Measurements from ENCODE around the gene SHH.

The SHH gene

DNA sequence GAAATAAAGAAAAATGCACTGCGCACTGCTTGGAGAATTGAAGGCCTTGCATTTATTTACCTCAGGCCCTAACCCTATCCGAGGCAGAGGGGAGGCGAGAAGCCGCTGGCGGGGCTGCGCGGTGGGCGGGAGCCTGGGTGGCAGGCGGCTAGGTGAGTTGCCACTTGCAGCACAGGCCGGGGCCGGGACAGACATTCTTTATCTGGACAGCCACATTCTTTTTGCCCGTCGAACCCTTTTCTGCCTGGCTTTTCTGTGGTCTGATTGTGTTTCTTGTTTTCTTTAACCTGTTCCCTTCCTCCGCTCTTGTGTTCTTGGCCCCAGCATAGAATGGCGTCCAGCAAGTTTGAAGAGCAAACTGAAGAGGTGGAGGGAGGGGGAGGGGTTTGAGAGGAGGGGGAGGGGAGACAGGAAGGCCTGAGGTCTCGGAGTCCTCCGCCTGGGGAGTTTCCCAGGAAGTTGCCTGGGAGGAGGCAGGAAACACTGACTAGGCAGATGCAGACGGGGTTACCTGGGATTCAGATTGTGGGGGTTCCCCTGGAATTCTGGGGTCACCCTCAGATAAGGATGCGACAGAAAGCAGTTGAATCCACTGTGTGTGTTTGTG is 5.1 kb downstream of the SHH start:
- DNase-seq (ENCODE audit: low read depth in 2 of 3, low spot score in 2 of 3), result no peak

DNA sequence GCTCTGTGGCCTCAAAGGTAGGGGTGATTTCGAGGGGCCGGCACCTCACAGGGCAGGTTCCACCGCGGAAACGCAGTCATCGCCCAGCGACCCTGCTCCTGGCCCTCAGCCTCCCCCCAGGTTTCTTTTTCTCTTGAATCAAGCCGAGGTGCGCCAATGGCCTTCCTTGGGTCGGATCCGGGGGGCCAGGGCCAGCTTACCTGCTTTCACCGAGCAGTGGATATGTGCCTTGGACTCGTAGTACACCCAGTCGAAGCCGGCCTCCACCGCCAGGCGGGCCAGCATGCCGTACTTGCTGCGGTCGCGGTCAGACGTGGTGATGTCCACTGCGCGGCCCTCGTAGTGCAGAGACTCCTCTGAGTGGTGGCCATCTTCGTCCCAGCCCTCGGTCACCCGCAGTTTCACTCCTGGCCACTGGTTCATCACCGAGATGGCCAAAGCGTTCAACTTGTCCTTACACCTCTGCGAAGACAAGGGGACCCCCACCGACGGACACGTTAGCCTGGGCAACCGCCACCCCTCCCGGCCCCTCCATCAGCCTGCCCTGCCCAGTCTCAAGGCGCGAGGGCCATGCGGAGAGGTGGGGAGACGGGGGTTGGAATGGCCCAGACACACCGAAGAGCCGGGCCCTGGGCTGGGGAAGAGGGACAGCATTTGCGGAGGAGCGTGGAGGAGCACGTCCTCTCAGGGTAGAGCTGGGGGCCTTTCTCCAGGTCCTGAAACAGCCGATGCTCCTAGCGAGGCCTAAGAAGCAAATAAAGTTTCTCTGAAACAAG is 6.0 kb downstream of the SHH start:
- DNase-seq (ENCODE audit: low read depth in 2 of 3, low spot score in 2 of 3), result no peak

- no peak for DNase-seq (ENCODE audit: low read depth in 2 of 3, low spot score in 2 of 3)
Measured at GRCh38 chr7:155805826-155806095, 6.5 kb downstream of the SHH start.

DNA sequence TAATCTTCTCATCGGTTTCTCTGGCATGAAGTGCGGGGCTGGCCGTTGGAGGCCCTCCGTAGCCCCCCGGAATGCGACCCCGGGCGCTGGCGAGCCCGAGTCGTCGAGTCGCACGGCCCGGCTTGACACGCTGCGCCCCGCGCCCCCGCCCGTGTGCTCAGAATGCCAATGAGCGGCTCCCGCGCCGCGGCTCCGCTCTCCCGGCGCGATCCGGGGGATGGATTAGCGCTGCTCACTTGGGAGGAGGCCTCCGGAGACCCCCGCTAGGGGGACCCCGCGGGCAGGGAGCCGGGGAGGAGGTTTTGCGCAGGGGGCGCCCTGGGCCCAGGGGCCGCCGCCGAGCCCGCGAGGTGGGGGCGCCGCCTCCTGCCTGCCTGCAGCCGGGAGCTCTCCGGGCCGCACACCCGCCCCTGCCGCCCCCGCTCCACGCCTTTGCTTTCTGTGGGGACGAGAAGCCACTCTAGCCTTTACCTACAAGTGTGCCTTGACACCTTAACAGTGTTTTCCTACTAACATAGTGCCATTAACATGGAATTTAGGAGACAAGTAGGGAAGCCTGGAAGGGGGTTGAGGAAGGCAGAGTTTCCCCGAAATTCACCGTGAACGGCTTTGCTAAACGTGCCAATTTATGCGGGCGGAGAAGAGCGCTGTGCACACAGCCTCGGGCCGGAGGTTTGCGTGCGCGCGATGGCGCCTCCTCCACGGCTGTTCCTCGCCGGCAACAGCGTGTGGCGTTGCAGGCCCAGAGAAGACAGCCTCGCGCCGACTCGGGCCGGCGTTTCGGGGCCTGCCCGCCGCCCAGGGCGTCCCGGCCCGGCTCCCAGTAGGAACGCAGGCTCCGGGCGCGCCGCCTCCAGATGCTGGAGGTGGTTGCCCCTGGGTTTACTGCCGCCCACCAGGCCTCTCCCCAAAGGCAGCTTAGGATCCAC is 7.1 kb downstream of the SHH start:
- DNase-seq (ENCODE audit: low read depth in 2 of 3, low spot score in 2 of 3), result peak; percentile 24 to 51 (median 44)

DNA sequence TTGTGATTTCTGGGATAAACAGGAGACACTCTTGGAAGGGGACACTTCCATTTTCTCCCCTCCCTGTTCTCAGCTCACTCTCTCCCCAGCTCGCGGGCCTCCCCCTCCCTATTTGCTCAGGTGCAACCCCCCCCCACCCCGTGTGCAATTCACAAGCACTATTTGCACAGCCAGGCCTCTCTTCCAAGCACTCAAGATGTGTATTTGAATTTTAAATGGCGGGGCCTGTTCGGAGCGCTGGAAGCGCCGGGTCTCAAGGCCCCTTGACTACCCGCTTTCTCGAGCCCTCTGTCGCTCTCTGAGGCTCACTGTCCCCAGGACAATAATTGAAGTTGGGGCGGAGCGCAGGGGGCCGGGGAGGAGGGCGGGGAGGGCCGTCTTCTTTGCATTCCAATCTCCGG is 7.8 kb downstream of the SHH start:
- DNase-seq (ENCODE audit: low read depth in 2 of 3, low spot score in 2 of 3), result no peak

DNA sequence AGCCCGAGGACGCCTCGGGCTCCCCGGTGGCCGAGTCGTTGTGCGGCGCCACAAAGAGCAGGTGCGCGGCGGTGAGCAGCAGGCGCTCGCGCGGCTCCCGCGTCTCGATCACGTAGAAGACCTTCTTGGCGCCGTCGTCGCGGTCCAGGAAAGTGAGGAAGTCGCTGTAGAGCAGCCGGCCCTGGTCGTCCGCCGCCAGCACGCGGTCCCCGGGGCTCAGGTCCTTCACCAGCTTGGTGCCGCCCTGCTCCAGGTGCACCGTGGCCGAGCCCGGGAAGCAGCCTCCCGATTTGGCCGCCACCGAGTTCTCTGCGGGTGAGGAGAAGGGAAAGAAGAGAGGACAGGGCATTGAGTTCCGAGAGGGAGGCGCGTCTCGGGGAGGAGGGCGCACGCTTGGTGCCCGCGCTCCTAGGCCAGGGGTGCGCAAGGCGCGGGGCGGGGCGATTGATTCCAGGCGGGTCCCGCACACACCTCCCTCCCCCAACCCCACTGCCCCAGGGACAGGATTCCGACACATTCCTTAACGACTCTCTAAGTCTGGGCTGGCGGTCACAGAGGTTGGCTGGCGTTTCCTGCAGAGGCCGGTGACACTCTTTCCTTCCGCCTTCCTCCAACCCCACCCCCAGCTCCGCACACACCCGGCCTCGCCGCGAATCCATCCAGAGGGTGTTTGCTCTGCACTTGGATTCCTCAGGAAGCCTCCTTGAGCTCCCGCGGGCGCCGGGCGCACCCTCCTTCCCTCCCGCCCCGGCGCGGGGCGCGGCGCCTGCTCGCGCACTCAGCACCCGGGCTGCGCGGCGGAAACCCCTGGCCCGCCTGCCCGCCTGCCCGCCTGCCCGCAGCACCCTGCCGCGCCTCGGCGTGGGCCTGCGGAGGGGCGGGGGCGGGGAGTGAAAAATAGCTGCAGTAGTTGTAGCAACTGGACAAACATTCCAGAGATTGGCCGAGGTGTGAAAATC is 8.6 kb downstream of the SHH start:
- DNase-seq (ENCODE audit: low read depth in 2 of 3, low spot score in 2 of 3), result no peak

- no peak for DNase-seq (ENCODE audit: low read depth in 2 of 3, low spot score in 2 of 3)
Measured at GRCh38 chr7:155802906-155803417, 9.3 kb downstream of the SHH start.

DNA sequence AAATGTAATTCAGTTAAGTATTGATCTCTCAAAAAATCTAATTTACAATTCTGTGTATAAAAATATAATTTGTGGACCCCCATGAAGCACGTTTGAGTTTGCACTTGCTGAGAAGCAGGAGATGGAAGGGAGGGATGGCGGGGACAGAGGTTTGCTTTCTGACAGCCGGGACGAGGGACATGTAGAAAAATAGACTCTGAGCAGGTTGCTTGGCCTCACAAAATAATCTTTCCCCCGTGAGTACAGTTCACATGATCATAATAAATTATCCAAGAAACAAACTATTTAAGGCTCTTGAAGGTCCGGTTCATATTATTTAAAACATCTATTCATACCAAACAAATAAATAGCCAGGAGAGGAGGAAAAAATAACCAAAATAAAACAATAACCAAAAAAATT is 10.0 kb downstream of the SHH start:
- DNase-seq (ENCODE audit: low read depth in 2 of 3, low spot score in 2 of 3), result no peak

DNA sequence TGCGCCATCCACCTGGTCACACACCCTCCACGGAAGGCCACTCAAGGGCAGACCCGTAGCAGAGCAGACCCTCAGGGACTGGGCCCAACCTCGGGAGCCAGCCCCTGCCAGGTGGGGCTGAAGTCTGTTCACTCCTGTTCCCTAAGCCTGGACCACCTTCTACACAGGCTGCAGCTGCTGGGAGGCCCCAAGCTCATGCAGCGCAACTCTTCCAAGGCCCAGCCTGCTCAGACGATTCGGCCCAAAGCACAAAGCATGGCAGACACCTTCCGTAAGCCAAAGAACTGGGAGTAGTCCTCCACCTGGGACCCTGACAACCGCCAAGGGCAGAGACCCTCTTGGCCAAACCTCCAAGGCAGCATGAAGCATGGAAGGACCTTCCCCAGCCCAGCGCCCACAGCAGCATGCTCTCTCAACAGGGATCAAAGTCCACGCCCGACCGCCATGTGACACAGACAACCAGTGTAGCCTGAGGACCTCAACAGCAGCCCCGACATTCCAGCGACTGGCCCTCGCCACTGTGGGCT is 11.5 kb downstream of the SHH start:
- no peak for DNase-seq (ENCODE audit: low read depth in 2 of 3, low spot score in 2 of 3)

DNA sequence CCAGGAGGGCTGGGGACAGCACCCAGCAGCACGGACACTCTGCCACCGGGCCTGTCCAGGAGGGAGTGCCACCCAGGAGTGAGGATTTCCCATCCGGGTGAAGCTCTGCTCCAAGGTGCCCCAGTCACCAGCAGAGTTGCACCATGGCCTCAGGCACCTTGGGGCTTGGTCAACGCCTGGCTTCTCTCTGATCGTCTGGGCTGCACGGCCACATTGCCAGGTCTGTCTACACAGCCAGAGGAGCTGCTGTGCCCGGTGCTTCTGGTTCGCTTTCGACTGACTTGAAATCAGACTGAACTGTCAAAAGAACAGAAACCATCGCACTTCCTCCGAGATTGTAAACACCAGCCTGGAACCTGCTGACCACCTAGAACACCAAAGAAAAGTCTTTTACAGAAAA is 12.0 kb downstream of the SHH start:
- no peak for DNase-seq (ENCODE audit: low read depth in 2 of 3, low spot score in 2 of 3)

- no peak for DNase-seq (ENCODE audit: low read depth in 2 of 3, low spot score in 2 of 3)
Measured at GRCh38 chr7:155799514-155799913, 12.7 kb downstream of the SHH start.

DNA sequence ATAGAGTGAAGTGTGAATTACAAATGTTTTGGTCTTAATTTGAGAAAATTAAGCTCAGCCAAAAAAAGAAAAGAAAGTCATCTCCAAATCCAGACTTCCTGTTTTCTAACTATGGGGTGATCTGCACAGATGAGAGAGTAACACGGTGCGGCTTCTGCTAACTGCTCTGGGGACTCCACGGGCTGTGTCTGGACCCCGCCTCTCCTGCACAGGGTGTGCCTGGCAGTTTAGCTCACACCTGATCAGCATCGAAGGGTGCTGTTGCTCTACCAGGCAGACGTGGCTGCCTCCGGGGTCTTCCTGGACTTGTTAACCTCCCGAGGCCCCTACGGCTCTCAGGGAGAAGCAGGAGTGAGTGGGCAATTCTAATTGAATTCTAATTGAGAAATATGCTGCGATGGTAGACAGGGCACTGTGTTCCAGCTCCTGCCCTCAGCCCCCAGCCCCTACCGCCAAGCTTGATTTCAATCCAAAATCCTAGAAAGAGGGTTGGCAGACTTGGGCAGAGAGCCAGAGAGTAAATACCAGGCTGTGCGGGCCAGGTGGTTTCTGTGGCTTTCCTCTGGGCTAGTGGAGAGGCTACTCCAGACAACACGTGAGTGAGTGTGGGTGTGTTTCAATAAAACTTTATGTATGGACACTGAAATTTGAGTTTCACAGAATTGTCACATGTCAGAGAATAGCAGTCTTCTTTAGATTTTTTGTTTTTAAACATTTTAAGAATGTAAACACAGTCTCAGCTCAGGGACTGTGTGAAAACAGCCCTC is 13.4 kb downstream of the SHH start:
- DNase-seq (ENCODE audit: low read depth in 2 of 3, low spot score in 2 of 3), result no peak

DNA sequence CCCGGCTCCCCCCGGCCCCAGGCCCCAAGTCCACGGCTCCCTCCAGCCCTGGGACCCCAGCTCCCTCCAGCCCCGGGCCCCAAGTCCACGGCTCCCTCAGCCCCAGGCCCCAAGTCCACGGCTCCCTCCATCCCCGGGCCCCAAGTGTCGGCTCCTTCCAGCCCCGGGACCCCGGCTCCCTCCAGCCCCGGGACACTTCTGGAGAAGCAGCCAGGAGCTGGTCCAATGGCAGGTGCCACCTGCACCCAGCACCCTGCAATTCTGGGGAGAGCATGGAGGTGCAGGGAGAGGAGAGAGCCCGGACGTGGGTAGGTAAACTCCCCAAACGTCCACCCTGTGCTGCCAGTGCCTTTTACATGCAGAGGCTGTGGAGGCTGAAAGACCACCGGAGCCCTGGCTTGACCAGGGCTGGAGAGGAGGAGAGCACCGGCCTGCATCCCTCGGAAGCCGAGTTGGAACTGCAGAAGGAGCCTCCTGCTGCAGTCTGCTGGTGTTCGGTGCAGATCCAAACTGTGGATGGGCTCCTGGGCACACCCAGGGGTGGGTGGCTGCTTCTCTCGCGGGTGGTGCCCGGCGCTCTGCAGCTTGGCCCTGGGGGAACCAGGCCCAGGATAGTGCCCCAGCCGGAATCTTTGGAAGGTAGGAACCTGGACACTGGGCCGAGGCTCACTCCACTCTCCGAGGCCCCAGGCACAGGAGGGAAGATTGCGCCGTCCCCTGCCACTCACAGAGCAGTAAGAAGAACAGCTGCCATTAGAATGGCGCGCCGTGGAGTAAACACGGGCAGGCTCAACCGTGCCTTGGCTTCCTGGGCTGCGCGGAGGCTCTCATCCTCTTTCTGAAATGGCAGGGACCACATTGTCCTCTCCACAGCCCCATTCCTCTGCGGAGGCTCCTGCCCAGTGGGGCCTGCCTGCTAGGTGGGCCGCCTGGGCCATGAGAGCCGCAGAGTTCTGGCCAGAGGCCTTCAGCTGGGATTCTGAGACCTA is 14.7 kb downstream of the SHH start:
- no peak for DNase-seq (ENCODE audit: low read depth in 2 of 3, low spot score in 2 of 3)

DNA sequence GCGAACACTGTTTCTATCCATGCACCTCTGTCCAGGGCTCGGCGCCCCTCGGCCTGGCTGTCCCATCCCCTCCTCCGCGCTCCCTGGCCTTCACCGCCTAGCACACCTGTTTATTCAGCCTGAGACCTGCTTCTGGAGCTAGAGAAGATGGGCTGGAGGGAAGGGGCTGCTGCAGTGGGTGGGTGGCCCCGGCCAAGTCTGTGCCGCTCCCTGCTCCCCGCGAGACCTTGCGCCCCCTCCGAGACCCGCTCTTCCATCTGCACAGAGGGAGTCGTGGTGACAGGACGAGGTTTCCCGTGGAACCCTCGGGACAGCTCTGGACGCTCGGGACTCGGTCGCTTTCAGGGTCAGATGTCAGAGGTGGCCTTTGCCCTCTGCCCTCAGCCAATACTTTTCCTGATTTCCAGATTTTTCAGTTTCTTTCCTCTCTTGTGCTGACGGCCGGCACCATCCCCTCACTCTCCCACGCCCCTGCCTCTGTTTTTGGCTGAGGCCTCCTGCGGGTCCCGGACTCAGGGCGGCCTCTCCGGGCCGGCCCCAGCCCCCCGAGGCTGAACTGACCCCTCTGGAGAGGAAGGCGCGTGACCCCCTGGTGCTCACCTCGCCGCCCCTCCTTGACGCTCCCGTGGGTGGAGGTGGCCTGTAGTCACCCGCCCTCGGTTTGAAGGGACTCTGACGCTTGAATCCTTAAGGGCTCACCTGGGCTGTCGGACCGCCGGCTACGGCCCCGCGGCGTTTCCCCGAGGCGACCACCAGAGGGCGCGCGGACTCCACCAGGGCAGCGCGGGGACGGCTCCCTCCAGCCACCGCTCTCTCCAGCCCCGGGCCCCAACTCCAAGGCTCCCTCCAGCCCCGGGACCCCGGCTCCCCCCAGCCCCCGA is 15.6 kb downstream of the SHH start:
- DNase-seq (ENCODE audit: low read depth in 2 of 3, low spot score in 2 of 3), result peak; percentile 46 to 65 (median 65)

DNA sequence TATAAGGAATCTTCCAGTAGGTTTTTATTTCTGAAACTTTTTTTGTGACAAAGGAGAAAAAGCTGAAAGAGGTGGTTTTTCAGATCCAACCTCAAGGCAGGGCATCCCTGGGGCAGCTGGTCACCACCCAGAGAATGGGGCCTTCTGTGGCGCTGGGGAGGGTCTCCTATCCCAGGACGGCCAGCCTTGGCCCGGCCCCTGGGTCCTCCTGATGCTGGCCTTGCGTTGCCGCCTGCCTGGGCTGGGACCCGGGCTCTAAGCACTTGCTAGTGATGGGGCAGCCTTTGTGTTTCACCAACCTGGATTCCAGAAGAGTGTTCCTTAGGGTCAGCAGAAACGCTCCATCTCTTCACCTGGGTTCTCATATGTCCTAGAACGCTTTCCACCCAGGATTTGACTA is 16.3 kb downstream of the SHH start:
- DNase-seq (ENCODE audit: low read depth in 2 of 3, low spot score in 2 of 3), result no peak

- no peak for DNase-seq (ENCODE audit: low read depth in 2 of 3, low spot score in 2 of 3)
Measured at GRCh38 chr7:155795401-155795800, 16.9 kb downstream of the SHH start.

- no peak for DNase-seq (ENCODE audit: low read depth in 2 of 3, low spot score in 2 of 3)
Measured at GRCh38 chr7:155794196-155794595, 18.1 kb downstream of the SHH start.

GRCh38 chr7:155793720-155794119 is 18.5 kb downstream of the SHH start:
- no peak for DNase-seq (ENCODE audit: low read depth in 2 of 3, low spot score in 2 of 3)
